ENCODE results near the gene MEF2C. TPM values are rescaled to one million over a fixed set of nuclear protein-coding genes. Genes with fewer than 3 reads are reported as not detected.

MEF2C gene
- polyA plus RNA-seq, 6 donors from 2014 or later: 402 to 547 (median 433) TPM

- Mint-ChIP-seq H3K36me3 (peaks cover 63 to 64% of the 10 kb centered on the region in 2 donors), H3K4me3 (no peak overlapping the region), H3K9me3 (peaks cover 0 to 1% (median 0%) of the 10 kb centered on the region in 7 donors), H3K27ac (peak overlapping the region in 5 of 6 donors; percentile 43 to 83 (median 69)), H3K27me3 (no peaks in the 10 kb centered on the region), H3K4me1 (peaks cover 43 to 69% (median 66%) of the 10 kb centered on the region in 3 donors)
- DNase-seq: no peak
- no peak for ATAC-seq (ENCODE audit: low read depth in 2 of 2)
Observed at GRCh38 chr5:88769165-88769564, 113.8 kb downstream of the MEF2C start.

GRCh38 chr5:88768411-88768810, 114.6 kb downstream of the MEF2C start:
- Mint-ChIP-seq H3K27me3 (no peaks in the 10 kb centered on the region), H3K4me1 (peaks cover 39 to 66% (median 63%) of the 10 kb centered on the region in 3 donors), H3K4me3 (no peak overlapping the region), H3K9me3 (peaks cover 0 to 1% (median 0%) of the 10 kb centered on the region in 7 donors), H3K36me3 (peaks cover 57 to 58% of the 10 kb centered on the region in 2 donors), H3K27ac (peak overlapping the region; percentile 13 to 90 (median 78))
- no peak for ATAC-seq (ENCODE audit: low read depth in 2 of 2)
- no peak for DNase-seq

GRCh38 chr5:88765798-88766197, 117.2 kb downstream of the MEF2C start:
- H3K27me3 Mint-ChIP-seq: no peaks in the 10 kb centered on the region
- no peaks in the 10 kb centered on the region for H3K9me3 Mint-ChIP-seq
- peak overlapping the region in 1 of 8 donors; percentile 20 for H3K4me3 Mint-ChIP-seq
- H3K4me1 Mint-ChIP-seq: peaks cover 26 to 45% (median 41%) of the 10 kb centered on the region in 3 donors
- DNase-seq (no peak), ATAC-seq (ENCODE audit: low read depth in 2 of 2) (no peak)
- peak overlapping the region in 3 of 6 donors; percentile 8 to 47 (median 21) for H3K27ac Mint-ChIP-seq
- H3K36me3 Mint-ChIP-seq: peaks cover 37 to 40% of the 10 kb centered on the region in 2 donors

- peak overlapping the region in 2 of 6 donors; percentile 6 to 8 for H3K27ac Mint-ChIP-seq
- no peaks in the 10 kb centered on the region for H3K27me3 Mint-ChIP-seq
- ATAC-seq (ENCODE audit: low read depth in 2 of 2) (no peak), DNase-seq (no peak)
- H3K36me3 Mint-ChIP-seq: peaks cover 34 to 37% of the 10 kb centered on the region in 2 donors
- H3K4me1 Mint-ChIP-seq: peaks cover 20 to 39% (median 35%) of the 10 kb centered on the region in 3 donors
- no peak overlapping the region for H3K4me3 Mint-ChIP-seq
- H3K9me3 Mint-ChIP-seq: no peaks in the 10 kb centered on the region
Observed at GRCh38 chr5:88765171-88765570, 117.8 kb downstream of the MEF2C start.

GRCh38 chr5:88761939-88762338, 121.0 kb downstream of the MEF2C start:
- H3K36me3 Mint-ChIP-seq: peaks cover 29 to 37% of the 10 kb centered on the region in 2 donors
- ATAC-seq (ENCODE audit: low read depth in 2 of 2): no peak
- H3K4me1 Mint-ChIP-seq: peaks cover 11 to 21% (median 19%) of the 10 kb centered on the region in 3 donors
- H3K9me3 Mint-ChIP-seq: no peaks in the 10 kb centered on the region
- peak overlapping the region in 4 of 6 donors; percentile 72 to 91 (median 86) for H3K27ac Mint-ChIP-seq
- DNase-seq: no peak
- no peak overlapping the region for H3K4me3 Mint-ChIP-seq
- H3K27me3 Mint-ChIP-seq: no peaks in the 10 kb centered on the region

- Mint-ChIP-seq H3K4me3 (no peak overlapping the region), H3K27me3 (no peaks in the 10 kb centered on the region), H3K4me1 (peaks cover 11 to 21% (median 19%) of the 10 kb centered on the region in 3 donors), H3K9me3 (no peaks in the 10 kb centered on the region), H3K27ac (peak overlapping the region; percentile 72 to 91 (median 84)), H3K36me3 (peaks cover 29 to 37% of the 10 kb centered on the region in 2 donors)
- ATAC-seq (ENCODE audit: low read depth in 2 of 2) (no peak), DNase-seq (no peak)
Observed at GRCh38 chr5:88761269-88761850, 121.6 kb downstream of the MEF2C start.

- H3K4me1 Mint-ChIP-seq: peaks cover 11 to 19% (median 18%) of the 10 kb centered on the region in 3 donors
- no peak for ATAC-seq (ENCODE audit: low read depth in 2 of 2)
- H3K27ac Mint-ChIP-seq: peak overlapping the region in 4 of 6 donors; percentile 30 to 87 (median 77)
- H3K36me3 Mint-ChIP-seq: peaks cover 31 to 35% of the 10 kb centered on the region in 2 donors
- H3K27me3 Mint-ChIP-seq: no peaks in the 10 kb centered on the region
- H3K4me3 Mint-ChIP-seq: no peak overlapping the region
- H3K9me3 Mint-ChIP-seq: no peaks in the 10 kb centered on the region
- no peak for DNase-seq
Observed at GRCh38 chr5:88760527-88760926, 122.5 kb downstream of the MEF2C start.

GRCh38 chr5:88758591-88758990, 124.4 kb downstream of the MEF2C start:
- H3K36me3 Mint-ChIP-seq: peaks cover 31 to 43% of the 10 kb centered on the region in 2 donors
- peaks cover 24 to 27% (median 26%) of the 10 kb centered on the region in 3 donors for H3K4me1 Mint-ChIP-seq
- H3K4me3 Mint-ChIP-seq: no peak overlapping the region
- DNase-seq: no peak
- H3K9me3 Mint-ChIP-seq: no peaks in the 10 kb centered on the region
- H3K27me3 Mint-ChIP-seq: no peaks in the 10 kb centered on the region
- H3K27ac Mint-ChIP-seq: peak overlapping the region in 4 of 6 donors; percentile 9 to 83 (median 78)
- ATAC-seq (ENCODE audit: low read depth in 2 of 2): no peak

- peak overlapping the region; percentile 4 to 96 (median 86) for H3K27ac Mint-ChIP-seq
- no peak for DNase-seq
- H3K36me3 Mint-ChIP-seq: peaks cover 32 to 43% of the 10 kb centered on the region in 2 donors
- peaks cover 24 to 30% (median 25%) of the 10 kb centered on the region in 3 donors for H3K4me1 Mint-ChIP-seq
- no peaks in the 10 kb centered on the region for H3K27me3 Mint-ChIP-seq
- H3K9me3 Mint-ChIP-seq: no peaks in the 10 kb centered on the region
- H3K4me3 Mint-ChIP-seq: peak overlapping the region in 2 of 8 donors; percentile 42 to 66
- ATAC-seq (ENCODE audit: low read depth in 2 of 2): no peak
Observed at GRCh38 chr5:88758184-88758583, 124.8 kb downstream of the MEF2C start.

GRCh38 chr5:88756953-88757352, 126.0 kb downstream of the MEF2C start:
- Mint-ChIP-seq H3K4me1 (peaks cover 24 to 30% (median 29%) of the 10 kb centered on the region in 3 donors), H3K27ac (peak overlapping the region in 5 of 6 donors; percentile 32 to 90 (median 80)), H3K4me3 (no peak overlapping the region), H3K27me3 (no peaks in the 10 kb centered on the region), H3K36me3 (peaks cover 40 to 43% of the 10 kb centered on the region in 2 donors), H3K9me3 (no peaks in the 10 kb centered on the region)
- ATAC-seq (ENCODE audit: low read depth in 2 of 2): no peak
- DNase-seq: no peak

GRCh38 chr5:88748666-88749065, 134.3 kb downstream of the MEF2C start:
- Mint-ChIP-seq H3K36me3 (peaks cover 31 to 43% of the 10 kb centered on the region in 2 donors), H3K9me3 (no peaks in the 10 kb centered on the region), H3K4me3 (no peak overlapping the region), H3K4me1 (peaks cover 18 to 34% (median 32%) of the 10 kb centered on the region in 3 donors), H3K27ac (peak overlapping the region in 4 of 6 donors; percentile 10 to 86 (median 41)), H3K27me3 (no peaks in the 10 kb centered on the region)
- ATAC-seq (ENCODE audit: low read depth in 2 of 2) (no peak), DNase-seq (no peak)

- Mint-ChIP-seq H3K4me3 (no peak overlapping the region), H3K4me1 (peaks cover 20 to 26% (median 22%) of the 10 kb centered on the region in 3 donors), H3K27ac (peak overlapping the region; percentile 17 to 98 (median 77)), H3K27me3 (no peaks in the 10 kb centered on the region), H3K36me3 (peaks cover 35 to 36% of the 10 kb centered on the region in 2 donors), H3K9me3 (no peaks in the 10 kb centered on the region)
- DNase-seq: no peak
- ATAC-seq (ENCODE audit: low read depth in 2 of 2): peak; percentile 83 to 89
Observed at GRCh38 chr5:88746438-88746882, 136.5 kb downstream of the MEF2C start.

- ATAC-seq (ENCODE audit: low read depth in 2 of 2): no peak
- Mint-ChIP-seq H3K36me3 (peaks cover 31 to 33% of the 10 kb centered on the region in 2 donors), H3K27ac (peak overlapping the region in 5 of 6 donors; percentile 20 to 79 (median 66)), H3K27me3 (no peaks in the 10 kb centered on the region), H3K4me3 (no peak overlapping the region), H3K9me3 (no peaks in the 10 kb centered on the region), H3K4me1 (peaks cover 16 to 23% (median 23%) of the 10 kb centered on the region in 3 donors)
- no peak for DNase-seq
Observed at GRCh38 chr5:88745093-88745696, 137.8 kb downstream of the MEF2C start.

Data from naive B cell (primary cell).